ENCODE results near the gene MAG.

MAG gene

GRCh38 chr19:35294859-35295791 is 3.2 kb downstream of the MAG start:
- TF ChIP-seq CTCF (IDR thresholded peaks at IDR 0.05; ENCODE audit: control insufficient read depth, insufficient read depth, low read depth, low read length, missing control alignments): no peak
- no peak for DNase-seq (ENCODE audit: low read depth)
- no peak overlapping the region for H3K4me3 ChIP-seq (ENCODE audit: control insufficient read depth, low read depth, low read length)

GRCh38 chr19:35295792-35296462 is 4.0 kb downstream of the MAG start:
- H3K4me3 ChIP-seq (ENCODE audit: control insufficient read depth, low read depth, low read length): no peak overlapping the region
- no peak for DNase-seq (ENCODE audit: low read depth)
- TF ChIP-seq CTCF (IDR thresholded peaks at IDR 0.05; ENCODE audit: control insufficient read depth, insufficient read depth, low read depth, low read length, missing control alignments): no peak

- no peak for DNase-seq (ENCODE audit: low read depth)
- TF ChIP-seq CTCF (IDR thresholded peaks at IDR 0.05; ENCODE audit: control insufficient read depth, insufficient read depth, low read depth, low read length, missing control alignments): no peak
- H3K4me3 ChIP-seq (ENCODE audit: control insufficient read depth, low read depth, low read length): no peak overlapping the region
Measured at GRCh38 chr19:35296644-35297514, 4.9 kb downstream of the MAG start.

GRCh38 chr19:35297515-35297848 is 5.5 kb downstream of the MAG start:
- TF ChIP-seq CTCF (IDR thresholded peaks at IDR 0.05; ENCODE audit: control insufficient read depth, insufficient read depth, low read depth, low read length, missing control alignments): no peak
- DNase-seq (ENCODE audit: low read depth): no peak
- no peak overlapping the region for H3K4me3 ChIP-seq (ENCODE audit: control insufficient read depth, low read depth, low read length)

GRCh38 chr19:35297922-35298321 is 6.0 kb downstream of the MAG start:
- no peak for TF ChIP-seq CTCF (IDR thresholded peaks at IDR 0.05; ENCODE audit: control insufficient read depth, insufficient read depth, low read depth, low read length, missing control alignments)
- no peak for DNase-seq (ENCODE audit: low read depth)
- H3K4me3 ChIP-seq (ENCODE audit: control insufficient read depth, low read depth, low read length): no peak overlapping the region

- TF ChIP-seq CTCF (IDR thresholded peaks at IDR 0.05; ENCODE audit: control insufficient read depth, insufficient read depth, low read depth, low read length, missing control alignments): no peak
- DNase-seq (ENCODE audit: low read depth): no peak
- H3K4me3 ChIP-seq (ENCODE audit: control insufficient read depth, low read depth, low read length): no peak overlapping the region
Measured at GRCh38 chr19:35298561-35298972, 6.6 kb downstream of the MAG start.

Data from AG09309 (cell line).